Breast epithelium (tissue), 3 donors: ENCODE data around the gene PARD3B.

Experiments
- POLR2A ChIP-seq: fragments of 450-650 bp; IDR thresholded peaks from one replicate; pipeline ENCODE4 v1.6.1; 2016; ENCODE audit warnings: antibody characterized with exemption, mild to moderate bottlenecking, moderate library complexity
- TF ChIP-seq, protein P1 (sequence below), 3 donors: fragments of 450-650 bp; IDR thresholded peaks; one replicate each; pipeline ENCODE4 v1.5.1; 2016 to 2017; ENCODE audit warnings: antibody characterized with exemption in 3 of 3, mild to moderate bottlenecking in 3 of 3, moderate library complexity in 3 of 3

DNA sequence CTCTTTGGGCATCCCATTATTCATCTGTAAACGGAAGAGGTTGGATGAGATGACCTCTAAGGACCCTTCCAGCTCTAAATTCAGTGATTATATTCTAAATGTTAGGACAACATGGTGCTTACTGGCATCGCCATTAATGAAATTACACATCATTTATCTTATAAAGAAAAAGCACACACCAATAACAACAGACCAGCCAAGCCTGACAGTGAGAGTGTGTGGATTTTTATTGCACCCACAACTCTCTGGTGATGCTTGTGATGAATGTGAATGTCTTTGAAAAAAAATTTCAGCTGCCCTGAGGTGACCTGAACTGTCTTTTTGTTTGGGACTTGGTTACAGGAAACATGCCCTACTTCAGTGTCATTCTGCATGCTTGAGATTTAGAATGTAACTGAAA is 623.7 kb downstream of the PARD3B start:
- TF ChIP-seq, protein P1, sequence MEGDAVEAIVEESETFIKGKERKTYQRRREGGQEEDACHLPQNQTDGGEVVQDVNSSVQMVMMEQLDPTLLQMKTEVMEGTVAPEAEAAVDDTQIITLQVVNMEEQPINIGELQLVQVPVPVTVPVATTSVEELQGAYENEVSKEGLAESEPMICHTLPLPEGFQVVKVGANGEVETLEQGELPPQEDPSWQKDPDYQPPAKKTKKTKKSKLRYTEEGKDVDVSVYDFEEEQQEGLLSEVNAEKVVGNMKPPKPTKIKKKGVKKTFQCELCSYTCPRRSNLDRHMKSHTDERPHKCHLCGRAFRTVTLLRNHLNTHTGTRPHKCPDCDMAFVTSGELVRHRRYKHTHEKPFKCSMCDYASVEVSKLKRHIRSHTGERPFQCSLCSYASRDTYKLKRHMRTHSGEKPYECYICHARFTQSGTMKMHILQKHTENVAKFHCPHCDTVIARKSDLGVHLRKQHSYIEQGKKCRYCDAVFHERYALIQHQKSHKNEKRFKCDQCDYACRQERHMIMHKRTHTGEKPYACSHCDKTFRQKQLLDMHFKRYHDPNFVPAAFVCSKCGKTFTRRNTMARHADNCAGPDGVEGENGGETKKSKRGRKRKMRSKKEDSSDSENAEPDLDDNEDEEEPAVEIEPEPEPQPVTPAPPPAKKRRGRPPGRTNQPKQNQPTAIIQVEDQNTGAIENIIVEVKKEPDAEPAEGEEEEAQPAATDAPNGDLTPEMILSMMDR (IDR thresholded peaks at IDR 0.05) = no peak
- TF ChIP-seq POLR2A = no peak
